D341Med (cell line): Measurements from ENCODE around the gene LRMDA.

Source experiments
- DNase-seq: peaks from one replicate; pipeline ENCODE4 v3.0.0; 2012; ENCODE audit warnings: low spot score

Gene LRMDA

DNA sequence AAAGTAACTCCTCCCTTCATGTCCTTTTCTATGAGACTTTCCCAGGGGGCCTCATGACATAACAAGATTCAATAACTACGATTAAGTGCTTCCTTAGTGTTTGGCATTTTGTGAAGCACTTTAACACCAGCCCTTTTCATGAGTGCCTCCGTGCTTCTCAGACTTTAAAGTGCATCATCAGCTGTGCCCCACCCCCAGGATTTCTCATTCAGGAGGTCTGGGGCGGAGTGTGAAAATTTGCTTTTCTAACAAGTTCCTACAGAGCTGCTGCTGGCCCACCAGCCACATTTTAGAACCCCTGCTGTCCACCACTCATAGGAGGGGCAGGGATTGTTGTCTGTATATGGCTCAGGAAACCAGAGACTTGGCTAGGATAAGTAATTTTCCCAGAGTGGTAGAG, 445.3 kb downstream of the LRMDA start:
- no peak for DNase-seq

DNA sequence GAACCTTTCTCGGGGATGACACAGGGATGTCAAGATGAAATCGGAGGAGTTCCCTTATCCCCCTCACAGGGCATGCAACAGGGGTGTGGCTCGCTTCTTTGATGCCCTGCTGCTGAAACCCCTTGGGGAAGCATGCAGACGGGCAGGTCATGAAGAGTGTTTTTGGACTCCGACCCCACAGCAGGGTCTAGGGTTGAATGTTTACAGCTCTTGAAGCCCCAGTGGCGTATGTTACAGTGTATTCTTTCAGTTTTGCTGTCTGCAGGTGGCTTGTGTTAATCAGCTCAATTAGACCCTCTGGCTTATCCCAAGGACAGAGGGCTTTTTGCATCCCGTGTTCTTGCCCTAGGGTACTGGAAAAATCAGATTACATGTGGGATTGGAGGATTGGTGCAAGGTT, 446.5 kb downstream of the LRMDA start:
- no peak for DNase-seq

DNA sequence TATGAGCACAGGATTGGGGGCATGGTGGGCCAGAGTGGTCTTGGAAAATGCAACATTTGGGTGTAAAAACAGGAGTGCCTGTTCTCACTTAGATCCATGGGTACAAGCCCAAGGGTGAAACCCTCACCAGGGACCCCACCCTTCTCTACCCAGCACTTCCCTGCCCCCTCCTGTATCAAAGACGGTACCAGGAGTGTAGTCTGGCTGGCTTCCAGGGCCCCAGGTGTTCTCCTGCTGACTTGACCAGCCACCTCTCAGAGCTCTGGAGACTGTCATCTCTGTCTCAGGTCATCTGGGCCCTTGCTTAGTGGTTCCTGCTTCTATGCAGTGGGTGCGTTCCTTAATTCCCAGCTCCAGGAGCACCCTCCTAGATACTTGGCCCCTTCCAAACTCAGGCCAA, 447.2 kb downstream of the LRMDA start:
- DNase-seq = no peak

DNA sequence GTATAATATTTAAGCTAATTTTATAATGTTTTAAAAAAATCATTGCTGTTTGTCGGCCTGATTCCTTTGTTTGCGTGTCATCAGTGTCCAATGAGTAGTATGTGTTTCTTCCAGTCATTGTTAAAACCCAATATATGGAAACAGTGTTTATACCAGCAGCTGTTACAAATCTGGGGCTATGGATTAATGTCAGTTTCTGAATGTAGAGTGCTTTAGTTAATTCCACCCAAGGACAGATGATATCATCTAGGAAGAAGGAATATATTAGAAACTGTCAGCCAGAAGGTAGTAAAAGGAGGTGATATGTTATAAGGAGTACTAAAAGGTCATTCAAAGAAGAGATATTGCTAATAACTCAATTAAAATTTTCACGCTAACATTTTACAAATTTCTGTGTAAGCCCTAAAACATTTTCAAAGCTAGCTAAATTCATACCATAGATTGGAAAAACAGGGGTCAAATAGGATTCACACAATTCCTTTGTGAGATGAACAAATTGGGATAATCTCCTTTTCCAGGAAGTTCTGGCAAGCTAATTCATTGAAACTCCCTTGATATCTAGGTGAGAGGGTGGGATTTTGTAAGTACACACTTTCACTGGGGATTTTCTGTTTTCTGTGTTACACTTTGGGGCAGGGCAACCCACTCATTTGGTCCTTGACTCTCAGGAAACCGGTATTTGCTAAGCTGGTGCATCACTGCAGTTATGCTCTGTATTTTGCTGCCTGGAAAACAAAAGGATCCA, 448.8 kb downstream of the LRMDA start:
- DNase-seq = no peak

DNA sequence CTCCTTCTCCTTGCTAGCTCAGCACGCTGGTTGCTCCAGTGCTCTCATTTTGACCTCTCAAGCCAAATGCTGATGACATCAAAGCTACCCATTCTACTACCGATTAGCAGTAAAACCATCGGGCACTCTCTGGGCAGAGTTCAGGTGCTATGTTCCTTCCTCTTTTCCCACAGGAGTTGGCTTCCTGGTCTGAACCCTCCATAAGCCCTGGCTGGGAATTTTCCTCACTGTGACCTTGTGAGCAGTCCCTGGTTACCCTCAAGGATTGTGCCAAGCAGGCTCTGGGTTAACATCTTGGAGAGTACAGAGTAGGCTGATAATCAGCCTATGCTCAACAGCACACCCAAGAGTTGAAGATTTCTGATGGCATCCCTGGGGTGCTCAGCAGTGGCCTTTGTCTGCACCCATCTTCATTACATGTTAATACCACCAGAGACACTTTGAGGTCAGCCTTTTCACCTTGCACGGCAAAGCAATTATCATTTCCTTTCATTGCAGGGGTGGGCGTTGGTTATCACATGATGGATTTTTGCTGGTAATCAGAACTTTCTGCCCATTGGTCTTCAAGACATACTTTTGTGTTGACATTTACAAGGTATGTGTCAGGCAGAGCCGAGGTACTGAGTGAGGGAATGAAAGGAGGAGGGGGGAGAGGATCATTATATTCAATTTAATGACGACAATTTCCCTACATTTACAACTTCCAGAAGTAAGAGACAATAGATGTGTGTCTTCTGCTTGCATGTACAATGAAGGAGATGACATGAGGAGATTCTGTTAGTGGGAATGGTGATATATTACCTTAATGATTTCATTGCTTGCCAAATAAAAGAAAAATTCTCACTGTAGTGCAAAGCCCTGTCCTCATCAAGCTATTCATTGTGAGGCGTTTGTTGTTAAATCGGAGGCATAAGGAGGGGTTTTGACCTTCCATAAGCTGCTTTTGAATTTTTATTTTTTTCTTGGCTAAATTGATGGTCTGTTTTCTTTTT, 452.0 kb downstream of the LRMDA start:
- DNase-seq = no peak

DNA sequence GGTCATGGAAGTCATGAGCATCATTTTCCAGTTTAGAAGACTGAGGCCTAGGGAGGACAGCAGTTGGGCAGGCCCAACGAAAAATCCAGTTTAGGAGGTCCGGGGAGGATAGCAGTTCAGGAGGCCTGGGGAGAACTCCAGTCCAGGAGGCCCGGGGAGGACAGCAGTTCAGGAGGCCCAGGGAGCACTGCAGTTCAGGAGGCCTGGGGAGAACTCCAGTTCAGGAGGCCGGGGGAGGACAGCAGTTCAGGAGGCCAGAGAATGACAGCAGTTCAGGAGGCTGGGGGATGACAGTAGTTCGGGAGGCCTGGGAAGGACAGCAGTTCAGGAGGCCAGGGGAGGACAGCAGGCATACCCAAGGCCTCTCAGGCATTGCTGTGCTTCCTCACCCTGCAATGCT, 453.4 kb downstream of the LRMDA start:
- no peak for DNase-seq

DNA sequence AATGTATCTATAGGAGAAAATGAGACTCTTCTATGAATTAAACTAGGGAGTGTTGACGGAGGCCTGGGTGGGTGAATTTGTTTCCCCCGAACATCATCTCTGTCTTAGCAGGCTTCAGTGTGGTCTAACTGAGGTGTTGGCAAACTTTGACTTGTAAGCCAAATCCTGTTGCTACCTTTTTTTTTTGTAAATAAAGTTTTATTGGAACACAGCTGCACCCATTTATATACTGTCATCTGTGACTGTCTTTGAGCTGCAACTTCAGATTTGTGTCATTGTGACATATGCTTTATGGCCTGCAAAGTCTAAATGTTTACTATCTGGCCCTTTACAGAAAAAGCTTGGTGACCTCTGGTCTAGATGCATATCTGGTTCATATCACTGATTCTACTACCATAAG, 455.9 kb downstream of the LRMDA start:
- no peak for DNase-seq

DNA sequence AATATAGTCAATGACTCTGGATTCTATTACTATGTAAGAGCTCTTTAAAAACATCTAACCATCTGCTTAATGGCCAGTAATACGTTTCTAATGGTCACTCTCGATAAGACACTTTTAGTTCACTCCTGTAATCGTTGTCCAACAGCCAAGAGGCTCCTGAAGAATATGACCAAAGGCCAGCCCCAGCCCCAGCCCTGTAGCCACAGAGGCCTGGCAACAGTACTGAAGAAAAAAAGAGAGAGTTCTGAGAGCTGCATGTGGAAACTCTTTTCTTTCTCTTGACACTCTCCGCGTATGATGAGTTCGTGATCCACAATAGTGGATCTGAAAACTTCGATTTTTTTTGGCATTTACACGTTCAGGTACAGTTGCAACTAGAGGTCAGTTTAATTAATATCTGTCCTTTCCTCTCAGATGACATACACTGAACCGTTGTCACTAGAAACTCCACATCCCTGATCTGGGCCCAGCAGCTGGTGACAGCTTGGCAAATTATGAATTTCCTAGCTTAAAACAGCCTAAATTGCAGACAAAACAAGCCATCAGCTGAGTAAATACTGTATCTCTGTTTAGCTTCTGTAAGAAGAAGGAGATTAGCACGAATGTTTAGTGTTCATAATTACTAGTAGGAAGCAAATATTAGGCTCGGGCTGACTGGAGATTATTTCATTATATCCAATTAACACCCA, 456.7 kb downstream of the LRMDA start:
- DNase-seq = no peak

DNA sequence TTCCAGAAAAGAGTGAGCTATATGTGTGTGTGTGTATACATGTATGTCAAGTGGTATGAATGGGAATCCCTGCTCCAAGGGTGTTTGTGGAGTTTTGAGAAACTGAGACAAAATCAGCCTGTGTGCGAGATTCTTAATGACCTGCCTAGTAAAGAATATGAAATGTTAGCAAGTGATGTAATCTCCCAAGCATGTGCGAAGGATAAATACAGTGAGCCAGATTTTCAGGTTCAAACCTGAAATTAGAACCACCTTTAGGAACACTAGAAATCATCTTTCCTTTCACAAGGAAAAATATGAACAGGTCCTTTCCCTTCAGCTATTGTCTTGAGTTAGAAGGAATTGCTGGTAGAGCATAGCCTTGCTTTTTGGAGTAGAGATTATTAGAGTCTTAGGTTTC, 457.6 kb downstream of the LRMDA start:
- DNase-seq = no peak

DNA sequence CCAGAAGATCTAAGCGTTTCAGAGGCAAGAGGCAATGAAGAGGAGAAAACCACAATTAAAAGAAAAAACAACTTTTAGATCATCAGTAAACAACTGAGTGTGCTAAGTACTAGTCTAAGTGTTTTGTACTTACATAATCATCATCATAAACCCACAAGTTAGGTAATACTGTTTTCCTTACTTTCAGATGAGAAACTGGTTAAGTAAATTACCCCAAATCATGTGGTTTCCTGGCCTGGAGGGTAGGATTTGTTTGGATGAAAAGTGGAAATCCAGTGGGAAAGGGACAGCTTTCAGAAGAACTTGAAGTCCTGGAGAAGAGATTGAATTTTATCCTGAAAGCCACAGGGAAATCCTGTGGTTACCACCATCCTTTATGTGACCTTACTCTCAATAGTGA, 463.3 kb downstream of the LRMDA start:
- DNase-seq = no peak

DNA sequence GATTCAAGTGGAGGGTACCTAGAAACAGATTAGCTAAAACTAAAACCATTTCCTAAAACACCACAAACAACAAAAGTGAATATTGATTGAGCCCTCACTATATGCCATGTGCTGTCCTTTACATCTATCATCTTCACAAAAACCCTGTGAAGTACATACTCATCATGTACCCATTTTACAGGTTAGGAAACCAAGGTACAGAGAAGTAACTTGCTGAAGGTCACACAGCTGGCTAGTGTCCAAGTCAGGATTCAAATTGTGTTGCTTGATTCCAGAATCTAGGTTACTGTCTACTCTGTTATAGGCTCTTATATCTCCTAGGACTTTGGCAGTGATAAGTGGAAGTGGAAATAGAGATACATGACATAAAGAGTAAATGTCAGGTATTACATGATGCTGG, 463.8 kb downstream of the LRMDA start:
- DNase-seq = no peak

DNA sequence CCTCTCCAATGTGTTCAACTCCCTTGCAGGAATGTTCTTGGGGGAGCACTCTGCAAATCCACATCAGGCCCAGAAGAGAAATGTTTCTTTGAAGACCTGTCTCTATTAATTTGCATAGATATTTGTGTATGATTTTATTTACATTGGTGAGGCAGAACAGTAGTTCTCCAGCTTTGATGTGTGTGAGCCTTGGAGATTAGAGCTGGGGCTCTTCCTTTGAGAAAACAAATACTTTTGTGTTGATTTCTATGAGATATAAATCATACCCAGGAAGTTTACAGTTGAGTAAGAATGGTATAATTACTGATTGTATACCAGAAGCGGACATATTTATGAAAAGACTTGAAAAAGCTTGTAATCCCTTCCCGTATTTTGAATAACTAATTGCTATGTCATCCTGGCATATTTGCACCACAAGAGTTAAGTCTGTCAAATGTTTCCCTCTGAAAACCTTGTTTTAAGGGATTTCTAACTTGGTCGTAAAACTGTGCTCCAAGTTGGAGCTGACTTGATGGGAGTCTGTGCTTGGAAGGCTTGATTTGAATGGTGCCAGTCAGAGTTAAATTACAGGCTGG, 468.5 kb downstream of the LRMDA start:
- no peak for DNase-seq

DNA sequence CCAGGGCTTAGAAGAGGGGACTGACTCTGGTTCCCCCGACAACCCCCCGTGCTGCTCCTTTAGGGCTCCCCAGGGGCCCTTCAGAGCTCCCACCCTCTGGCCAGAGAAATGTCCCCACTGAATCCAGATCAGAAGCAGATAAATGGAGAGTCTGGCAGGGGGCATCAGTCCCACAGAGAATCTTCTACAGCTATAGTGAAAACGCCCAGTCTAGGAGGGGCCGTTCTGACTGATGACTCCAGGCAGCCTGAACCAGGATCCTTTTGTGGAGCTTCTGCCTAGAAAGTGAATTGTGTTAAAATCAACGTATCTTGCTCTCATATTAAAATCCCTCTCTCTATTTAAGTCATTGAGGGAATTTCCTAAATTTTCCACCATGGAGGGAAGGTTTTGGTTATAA, 471.4 kb downstream of the LRMDA start:
- DNase-seq = no peak

DNA sequence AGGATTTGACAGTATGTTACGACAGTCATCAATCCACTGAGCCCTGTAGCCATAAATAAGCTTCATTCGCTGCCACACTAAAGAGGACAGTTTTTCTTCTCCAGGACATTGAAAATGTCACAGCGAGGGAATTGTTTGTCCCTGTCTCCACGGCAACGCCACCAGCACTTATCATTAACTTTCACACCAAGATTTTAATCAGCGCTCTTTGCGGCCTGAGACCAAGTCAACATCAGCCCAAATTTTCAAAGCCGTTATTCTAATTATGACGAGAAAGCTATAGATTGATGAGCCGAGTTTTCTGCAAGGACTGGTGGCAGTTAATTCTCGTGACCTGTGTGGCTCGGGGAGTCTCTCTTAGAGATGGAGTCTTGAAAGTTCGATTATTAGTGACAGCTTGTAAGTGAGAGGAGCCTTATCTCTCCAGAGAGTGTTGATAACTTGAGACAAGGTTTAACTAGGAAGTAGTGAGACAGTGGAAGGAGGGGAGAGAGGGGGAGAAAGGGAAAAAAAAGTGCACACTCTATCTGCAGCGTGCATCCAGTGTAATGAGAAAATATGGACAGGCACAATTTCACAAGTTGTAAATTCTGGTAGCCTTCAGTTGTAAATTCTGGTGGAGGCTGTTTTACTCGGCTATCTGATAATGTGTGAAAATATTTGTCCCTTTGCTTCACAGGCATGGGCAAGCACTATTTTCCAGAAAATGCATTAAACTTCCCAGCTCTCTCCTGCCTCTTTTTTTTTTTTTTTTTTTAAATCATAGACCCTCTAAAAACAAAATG, 473.3 kb downstream of the LRMDA start:
- no peak for DNase-seq

DNA sequence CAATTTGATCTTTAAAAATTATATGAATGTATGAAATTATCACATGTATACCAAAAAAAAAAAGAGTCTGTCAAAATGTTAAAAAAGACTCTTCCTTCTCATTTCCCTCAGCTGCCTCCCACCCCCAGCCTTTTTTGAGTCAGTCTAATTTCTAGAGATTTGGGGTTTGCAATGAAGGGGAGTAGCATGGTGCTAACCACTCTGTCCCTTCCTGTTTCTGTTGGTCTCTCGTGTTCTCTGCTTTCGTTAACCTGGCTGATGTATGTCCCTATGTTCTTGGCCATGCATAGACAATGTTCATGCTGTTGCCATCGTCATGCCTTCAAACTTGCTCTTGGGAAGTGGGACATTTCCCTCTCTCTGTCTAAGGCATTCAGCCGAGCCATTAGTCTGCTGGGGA, 474.1 kb downstream of the LRMDA start:
- DNase-seq = no peak

DNA sequence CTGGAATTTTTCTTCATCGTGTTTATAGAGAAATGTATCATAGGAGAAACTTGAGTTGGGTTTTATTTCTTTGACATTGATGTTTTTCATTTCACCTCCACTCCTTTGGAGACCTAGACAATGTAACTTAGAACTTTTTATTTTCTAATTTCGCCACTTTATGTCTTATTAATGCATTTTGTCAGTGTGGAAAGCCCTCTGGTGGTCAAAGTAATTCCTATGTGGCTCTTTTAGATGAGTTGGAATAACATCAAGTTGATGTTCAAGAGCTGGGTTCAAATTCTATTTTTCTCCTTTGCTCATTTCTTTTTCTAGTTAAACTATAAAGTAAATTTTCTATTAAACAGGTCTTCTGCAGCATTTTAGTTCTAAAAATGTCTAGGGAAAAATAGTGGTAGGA, 478.6 kb downstream of the LRMDA start:
- DNase-seq = no peak

DNA sequence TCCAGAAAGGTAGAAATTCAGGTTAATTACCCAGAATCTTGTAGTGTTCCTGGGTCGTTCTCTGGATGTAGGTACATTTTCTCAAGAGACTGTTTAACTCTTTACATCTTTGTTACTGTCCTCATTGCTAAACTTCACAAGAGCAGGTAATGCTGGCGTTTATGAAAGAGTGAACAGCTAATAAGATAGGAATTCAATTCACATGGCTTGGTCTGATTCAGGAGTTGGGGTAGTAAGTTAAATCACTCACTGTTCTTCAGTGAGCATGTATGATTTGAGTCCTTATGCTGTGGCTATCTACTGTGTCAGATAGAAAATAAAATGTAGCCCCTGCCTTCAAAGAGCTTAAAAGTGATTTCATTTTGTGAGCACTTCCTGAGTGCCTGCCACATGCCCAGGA, 480.0 kb downstream of the LRMDA start:
- no peak for DNase-seq

DNA sequence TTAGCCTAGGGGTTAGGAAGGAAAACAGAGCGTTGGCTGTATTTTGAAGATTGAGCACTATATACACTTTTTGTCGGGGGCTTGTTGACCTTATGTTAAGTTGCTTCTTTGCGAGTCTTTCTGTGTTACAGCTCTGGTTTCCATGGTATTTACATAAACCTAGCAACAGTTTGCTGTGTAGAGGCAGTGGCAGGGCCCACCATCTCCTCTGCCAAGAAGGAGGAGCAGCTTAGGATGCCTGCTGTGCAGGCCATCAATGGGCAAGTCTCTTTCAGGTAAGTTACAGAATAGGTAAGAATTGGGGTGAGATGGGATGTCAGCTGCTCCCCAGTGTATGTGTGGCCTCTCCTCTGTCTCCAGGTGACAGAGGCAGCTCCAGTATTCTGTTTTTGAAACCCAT, 485.5 kb downstream of the LRMDA start:
- no peak for DNase-seq

DNA sequence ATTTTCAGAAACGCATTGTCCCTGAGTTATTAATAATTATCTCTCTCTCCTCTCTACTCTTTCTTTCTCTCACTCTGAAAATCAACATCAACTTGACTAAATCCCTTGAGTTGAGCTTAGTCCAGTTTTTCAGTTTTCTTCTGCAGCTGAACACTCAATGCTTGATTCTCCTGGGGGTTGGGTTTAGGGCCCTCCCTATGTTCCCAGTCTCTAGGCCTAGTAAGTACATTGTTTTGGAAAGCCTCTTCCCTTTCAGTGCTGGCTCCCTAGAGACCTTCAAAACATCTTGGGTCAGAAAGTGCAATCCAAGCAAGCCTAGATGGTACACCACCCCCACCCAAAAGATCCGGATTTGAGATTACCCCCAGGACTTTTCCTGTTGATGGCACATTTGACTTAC, 488.5 kb downstream of the LRMDA start:
- DNase-seq = no peak

DNA sequence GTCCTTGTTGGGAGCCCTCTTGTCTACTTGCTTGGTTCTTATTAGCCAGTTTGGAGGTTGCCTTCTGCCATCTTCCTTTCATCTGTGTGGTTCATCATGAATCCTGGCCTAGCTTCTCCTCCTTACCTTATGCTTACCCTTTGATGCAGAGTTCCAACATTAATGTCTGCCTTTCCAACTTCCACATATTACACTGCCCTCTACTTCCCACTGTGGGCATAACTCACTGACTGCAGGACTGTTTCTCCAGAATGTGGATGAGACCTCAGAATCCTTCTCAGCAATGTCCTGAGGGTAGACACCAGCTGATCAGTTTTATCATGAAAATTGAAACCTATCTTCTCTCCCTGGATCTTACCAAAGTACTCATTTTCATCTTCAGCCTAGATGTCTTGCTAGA, 491.0 kb downstream of the LRMDA start:
- no peak for DNase-seq

DNA sequence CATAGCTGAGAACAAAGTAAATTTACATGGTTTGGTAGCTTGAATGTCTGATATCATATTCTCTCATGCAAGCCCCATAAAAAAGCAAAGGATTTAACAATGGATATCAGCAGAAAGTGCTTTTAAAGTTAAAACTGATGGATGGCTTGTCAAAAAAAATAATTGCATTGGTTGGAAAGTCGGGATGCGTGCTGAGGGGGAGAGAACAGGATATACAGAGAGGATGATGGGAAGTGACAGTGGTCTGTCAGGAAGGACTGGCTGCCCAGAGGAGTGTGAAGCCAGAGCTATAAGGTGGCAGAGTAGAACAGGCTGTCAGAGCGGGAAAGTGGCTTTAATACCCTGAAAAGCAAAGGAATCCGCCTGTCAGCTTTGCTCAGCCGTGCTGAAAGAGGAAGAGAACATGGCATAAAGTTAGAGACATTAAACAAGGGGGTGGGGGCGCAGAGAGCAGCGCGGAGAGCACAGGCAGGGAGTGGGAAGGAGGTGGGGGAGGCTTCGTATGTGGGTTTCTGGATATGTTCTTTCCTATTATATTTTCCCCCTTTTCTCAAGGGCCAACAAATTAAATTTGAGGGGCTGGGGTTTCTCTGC, 493.0 kb downstream of the LRMDA start:
- DNase-seq = no peak
